Fibroblast of peridontal ligament (primary cell): ENCODE data around the gene KLK6.

Source experiments
- DNase-seq: peaks from one replicate; pipeline ENCODE4 v3.0.0-alpha.2; 2010; ENCODE audit errors: extremely low read depth

Gene KLK6

GRCh38 chr19:50911206-50912101, 57.9 kb downstream of the KLK6 start, which contains the start of gene KLK4:
Gene KLK4 (minus strand): TSS chr19:50911395. CDS start chr19:50910738, 657 bp downstream.
- DNase-seq = no peak

- no peak for DNase-seq
Observed at GRCh38 chr19:50910722-50911121, 58.7 kb downstream of the KLK6 start.

GRCh38 chr19:50909240-50910070, 59.9 kb downstream of the KLK6 start:
- no peak for DNase-seq
